Nucleus accumbens (tissue), 56 donors: Measurements from ENCODE around the gene PITRM1.
A peak's percentile ranks its signal among the peaks of the same experiment; 100 is the strongest.
"Not testable (repeated sequence)": the region's sequence is repeated elsewhere in the genome, so short reads cannot be mapped to it uniquely, and the experiment has no call there.

Experiments
- DNase-seq, 56 donors: peaks; one replicate each; lab custom pipeline; 2025; lab: John Stamatoyannopoulos, UW

PITRM1 gene

GRCh38 chr10:3198900-3199299, 26.3 kb upstream of the PITRM1 start:
- DNase-seq = no peak

DNA sequence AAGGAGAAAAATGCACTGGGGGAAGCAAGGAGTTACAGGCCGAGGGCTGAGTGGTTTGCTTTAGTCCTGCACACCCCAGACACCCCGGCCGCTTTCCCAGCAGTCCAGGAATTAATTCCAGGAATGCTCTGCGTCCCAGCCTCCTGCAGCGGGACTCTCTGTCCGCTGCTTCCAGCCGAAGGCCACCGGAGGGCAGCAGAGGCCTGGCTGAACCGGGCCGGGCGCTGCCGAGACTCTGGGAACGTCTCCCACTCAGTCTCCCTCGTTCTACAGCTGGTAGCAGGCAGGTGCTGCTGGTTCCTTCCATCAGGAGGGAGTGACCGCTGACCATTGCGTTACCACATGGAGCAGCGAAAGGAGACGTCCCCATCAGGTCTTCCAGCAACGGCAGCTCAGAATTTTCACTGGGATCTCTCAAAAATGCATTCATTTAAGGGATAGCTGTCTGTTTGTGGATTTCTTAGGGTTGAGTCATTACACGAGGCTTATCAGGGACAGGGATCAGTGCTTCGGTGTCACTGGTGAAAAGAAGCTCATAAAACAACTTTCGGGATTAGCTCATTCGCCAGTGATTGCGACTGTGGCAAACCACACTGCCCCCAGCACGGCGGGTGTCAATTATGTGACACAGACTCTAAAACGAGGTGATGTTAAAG, 24.9 kb upstream of the PITRM1 start:
- peak in 50 of 56 donors; percentile 9 to 83 (median 48) for DNase-seq

GRCh38 chr10:3196958-3197347, 24.4 kb upstream of the PITRM1 start:
- no peak for DNase-seq

GRCh38 chr10:3196482-3196881, 23.9 kb upstream of the PITRM1 start:
- DNase-seq = no peak

- DNase-seq = no peak
Measured at GRCh38 chr10:3195726-3196125, 23.1 kb upstream of the PITRM1 start.

DNA sequence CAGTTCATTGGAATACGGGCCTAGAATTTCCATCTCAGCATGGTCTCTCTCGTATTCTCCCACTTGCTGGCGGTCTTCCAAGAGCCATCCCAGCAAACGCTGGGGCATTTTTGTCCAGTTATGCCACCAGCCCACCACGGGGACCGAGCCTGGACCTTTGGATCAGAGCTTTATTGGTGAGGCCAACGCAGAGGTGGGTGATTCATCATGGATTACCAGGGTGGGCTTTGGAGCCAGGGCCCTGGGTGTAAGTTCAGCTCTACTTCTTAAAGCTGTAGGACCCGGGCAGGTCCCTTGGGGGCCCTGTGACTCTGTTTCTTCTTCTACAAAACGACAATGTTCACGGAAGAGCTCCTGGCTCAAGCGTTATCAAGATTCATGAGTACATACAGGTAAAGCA, 22.7 kb upstream of the PITRM1 start:
- DNase-seq = no peak

- no peak for DNase-seq
Measured at GRCh38 chr10:3194871-3195270, 22.3 kb upstream of the PITRM1 start.

DNA sequence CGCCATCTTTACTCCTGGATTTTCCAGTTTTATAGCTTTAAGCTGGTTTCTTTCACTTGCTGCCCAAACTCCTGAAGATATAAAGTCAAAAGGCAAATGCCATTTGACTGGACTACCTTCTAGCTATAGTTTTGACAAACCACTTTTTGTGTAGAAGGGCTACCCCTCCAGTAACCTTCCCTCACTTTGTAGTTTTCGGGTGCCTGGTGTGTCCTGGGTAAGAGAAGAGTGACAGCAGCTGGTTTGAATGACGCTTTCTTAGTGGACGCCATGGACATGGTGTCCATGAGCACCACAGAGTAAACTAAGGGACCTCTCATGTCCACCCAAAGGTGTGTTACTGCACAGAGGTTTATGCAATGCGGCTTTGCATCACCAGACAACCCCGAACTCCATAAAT, 21.2 kb upstream of the PITRM1 start:
- DNase-seq = no peak

DNA sequence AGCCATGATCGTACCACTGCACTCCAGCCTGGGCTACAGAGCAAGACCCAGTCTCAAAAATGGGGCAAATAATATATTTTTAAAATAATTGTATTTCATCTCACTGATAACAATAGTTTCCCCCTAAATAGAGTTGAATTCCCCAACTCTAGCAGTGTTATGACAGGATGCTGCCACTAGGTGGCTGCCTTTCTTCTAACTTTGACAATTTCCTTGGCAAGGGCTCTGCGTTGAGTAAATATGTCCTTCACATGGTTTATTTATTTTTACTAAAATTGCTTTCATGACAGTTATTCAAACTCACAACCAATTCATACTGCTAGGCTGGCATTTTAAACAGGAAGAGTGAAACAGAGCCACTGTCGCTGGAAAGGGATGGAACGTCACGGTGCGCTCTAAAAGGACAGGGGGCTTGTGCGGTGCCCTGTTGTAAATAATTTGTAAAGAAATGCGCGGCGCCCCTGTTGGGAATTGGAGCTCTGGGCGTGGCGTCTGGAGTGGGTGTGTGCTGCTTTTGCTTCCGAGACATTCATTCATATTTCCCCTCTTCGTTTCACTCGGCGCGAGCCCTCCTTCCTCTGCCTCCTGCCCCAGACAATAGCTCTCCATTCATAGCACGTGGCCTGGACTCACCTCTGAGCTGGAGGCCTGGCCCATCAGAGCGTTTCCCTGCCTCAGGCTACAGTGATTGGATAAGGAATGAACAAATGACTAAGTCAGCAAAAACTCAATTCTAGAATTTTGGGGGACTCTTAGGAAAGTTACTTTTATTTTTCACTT, 20.5 kb upstream of the PITRM1 start:
- peak in 16 of 56 donors; percentile 5 to 67 (median 22) for DNase-seq

DNA sequence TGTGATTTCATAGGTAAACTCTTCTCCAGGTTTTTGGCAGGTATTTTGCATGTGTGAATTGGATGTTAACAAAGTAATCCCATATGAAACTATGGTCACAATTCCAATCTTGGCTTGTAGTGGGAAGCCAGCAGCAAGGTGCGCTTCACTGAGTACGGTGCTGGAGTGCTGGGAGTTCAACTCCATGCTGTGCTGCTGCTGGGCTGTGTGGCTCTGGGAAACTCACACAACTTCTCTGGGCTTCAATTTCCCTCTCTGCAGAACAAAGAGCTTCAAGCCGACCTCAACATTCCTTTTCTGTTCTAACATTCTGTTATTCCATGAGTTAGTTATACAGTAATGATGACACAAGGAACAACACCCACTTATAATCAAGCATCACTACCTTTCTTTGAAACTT, 18.2 kb upstream of the PITRM1 start:
- no peak for DNase-seq

DNA sequence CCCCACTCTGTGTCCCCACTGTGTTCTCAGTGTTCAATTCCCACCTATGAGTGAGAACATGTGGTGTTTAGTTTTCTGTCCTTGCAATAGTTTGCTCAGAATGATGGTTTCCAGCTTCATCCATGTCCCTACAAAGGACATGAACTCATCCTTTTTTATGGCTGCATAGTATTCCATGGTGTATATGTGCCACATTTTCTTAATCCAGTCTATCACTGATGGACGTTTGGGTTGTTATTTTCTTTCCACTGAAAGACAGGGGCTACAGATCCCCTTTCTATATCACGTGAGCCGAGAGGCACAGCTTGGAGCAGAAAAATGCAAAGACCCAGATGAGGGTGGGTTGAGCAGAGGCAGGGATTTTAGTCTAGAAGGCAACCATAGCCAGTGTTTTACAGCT, 14.6 kb upstream of the PITRM1 start:
- not testable (repeated sequence) for DNase-seq

- DNase-seq = no peak
Measured at GRCh38 chr10:3186368-3186767, 13.8 kb upstream of the PITRM1 start.

DNA sequence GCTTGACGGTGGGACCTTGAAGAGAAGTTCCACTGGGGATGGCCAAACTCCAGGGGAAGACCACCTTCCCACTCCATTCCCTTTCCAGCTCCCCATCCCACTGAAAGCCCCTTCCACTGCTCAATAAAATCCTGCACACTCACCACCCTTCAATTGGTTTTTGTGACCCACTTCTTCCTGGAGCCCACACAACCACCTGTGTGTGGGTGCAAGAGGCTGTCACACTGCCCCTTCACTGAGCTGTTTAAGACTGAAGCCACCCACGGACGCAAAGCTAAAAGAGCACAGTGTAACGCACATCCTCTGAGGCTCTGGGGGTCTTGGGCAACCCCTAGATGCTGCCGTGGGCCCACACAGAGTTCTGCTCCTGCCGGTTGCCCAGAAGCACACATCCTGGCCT, 12.8 kb upstream of the PITRM1 start:
- DNase-seq = no peak

DNA sequence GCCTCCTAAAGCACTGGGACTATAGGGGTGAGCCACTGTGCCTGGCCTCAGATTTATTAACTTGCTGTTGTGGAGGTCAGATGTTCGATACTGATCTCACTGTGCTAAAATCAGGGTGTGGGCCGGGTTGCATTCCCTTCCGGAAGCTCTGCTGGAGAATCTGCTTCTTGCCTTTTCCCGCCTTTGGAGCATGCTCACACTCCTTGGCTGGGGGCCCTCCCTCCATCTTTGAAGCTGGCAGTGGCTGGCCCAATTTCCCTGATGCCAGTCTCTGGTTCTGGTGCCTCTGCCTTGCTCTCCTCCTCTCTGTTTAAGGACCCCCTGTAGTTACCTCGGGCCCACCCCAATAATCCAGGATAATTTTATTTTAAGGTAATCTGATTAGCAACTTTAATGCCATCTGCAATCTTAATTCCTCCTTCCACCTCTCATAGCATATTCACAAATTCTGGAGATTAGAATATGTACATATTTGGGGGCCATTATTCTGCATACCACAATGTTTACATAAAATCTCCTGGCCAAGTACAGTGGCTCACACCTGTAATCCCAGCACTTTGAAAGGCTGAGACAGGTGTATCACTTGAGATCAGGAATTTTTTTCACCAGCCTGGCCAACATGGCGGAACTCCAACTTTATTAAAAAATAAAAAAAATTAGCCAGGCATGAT, 7.9 kb upstream of the PITRM1 start:
- DNase-seq = no peak

- no peak for DNase-seq
Measured at GRCh38 chr10:3179174-3179573, 6.6 kb upstream of the PITRM1 start.

GRCh38 chr10:3178042-3178441, 5.5 kb upstream of the PITRM1 start:
- no peak for DNase-seq

- DNase-seq = peak in 5 of 56 donors; percentile 62 to 88 (median 79)
Measured at GRCh38 chr10:3173171-3173878, 743 bp upstream of the PITRM1 start.

DNA sequence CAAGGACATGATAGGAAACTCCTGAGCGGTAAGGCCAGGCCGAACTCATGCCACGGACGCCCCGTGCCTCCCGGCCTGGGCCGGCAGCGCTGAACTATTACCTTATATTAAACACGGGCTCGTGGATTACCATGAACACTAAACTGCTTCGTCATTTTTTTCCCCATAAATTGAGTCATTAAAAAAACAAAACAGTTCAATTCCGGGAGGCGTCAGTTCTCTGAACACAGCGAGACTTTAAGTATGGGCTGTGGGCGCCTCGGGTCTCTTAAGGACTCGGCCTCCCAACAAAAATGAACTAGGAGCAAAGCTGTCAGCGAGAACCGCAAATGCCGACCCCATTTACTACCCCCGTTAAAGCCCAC, 519 bp downstream of the PITRM1 start:
- DNase-seq = peak in 1 of 56 donors; percentile 35

- DNase-seq = not testable (repeated sequence)
Measured at GRCh38 chr10:3171488-3171887, 1.1 kb downstream of the PITRM1 start.

DNA sequence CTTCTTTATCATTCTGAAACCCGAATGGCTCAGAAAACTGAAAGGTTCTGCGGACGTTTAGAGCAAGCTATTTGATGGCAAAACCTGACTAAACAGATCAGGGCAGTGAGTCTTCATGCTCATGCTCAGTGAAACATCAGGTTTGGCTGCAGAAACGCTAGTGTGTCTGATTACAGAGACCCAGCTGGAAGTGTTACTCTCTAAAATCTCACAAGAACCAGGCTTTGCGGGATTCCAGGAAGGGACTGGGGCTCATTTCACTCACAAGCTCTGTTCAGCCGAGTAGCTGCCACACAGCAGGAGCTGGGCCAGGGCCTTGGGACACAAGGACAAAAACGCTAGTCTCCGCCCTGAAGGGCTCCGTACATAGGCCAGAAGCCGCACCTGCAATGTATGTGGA, 2.9 kb downstream of the PITRM1 start:
- no peak for DNase-seq

DNA sequence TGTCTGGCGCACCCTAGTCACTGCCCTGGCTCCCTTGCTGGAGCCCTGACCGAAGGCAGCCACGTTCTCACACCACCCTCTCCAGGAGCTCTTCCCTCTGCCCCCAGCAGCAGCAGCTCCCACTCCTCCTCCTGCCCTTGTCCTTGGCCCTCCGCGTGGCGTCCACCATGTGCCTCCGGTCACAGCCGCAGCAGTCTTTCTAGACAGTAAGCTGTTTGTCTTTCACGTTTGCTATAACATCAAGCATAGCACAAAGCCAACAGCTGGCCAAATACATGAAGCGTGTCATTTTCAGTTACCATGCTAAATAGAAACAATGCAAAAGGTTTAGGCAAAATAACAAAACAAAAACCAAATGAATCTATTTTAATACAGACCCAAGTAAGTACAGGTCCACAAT, 3.3 kb downstream of the PITRM1 start:
- DNase-seq = peak in 14 of 56 donors; percentile 3 to 56 (median 12)
